Esophagus squamous epithelium (tissue), 5 donors: Measurements from ENCODE around the gene LARP1. TPM values are rescaled to one million over a fixed set of nuclear protein-coding genes. Genes with fewer than 3 reads are reported as not detected.
A peak's percentile ranks its signal among the peaks of the same experiment; 100 is the strongest.

ENCODE experiments used
- DNase-seq: peaks from one replicate; lab custom pipeline; 2025; lab: John Stamatoyannopoulos, UW
- H3K27ac ChIP-seq, 4 donors: fragments of 200-600 bp; sonication (generic); one replicate each; pipeline ENCODE4 v1.5.1; 2016 to 2019; ENCODE audit warnings: mild to moderate bottlenecking in 1 of 4
- H3K27me3 ChIP-seq, 4 donors: fragments of 200-600 bp; sonication (generic); 1 replicate in 3 of 4; 2 replicates in 1 of 4; pipeline versions ENCODE4 v1.5.1 to v1.6.0; 2017 to 2021; ENCODE audit warnings: antibody characterized with exemption in 1 of 4
- H3K36me3 ChIP-seq, 3 donors: fragments of 200-600 bp; sonication (generic); one replicate each; pipeline ENCODE4 v1.5.1; 2016 to 2019
- H3K4me1 ChIP-seq, 3 donors: fragments of 200-600 bp; sonication (generic); one replicate each; pipeline ENCODE4 v1.5.1; 2017 to 2019
- H3K4me3 ChIP-seq, 4 donors: fragments of 200-600 bp; sonication (generic); 1 replicate in 3 of 4; 2 replicates in 1 of 4; pipeline ENCODE4 v1.5.1; 2016 to 2019; ENCODE audit warnings: mild to moderate bottlenecking in 2 of 4, moderate library complexity in 1 of 4
- H3K9me3 ChIP-seq, 3 donors: fragments of 200-600 bp; sonication (generic); one replicate each; pipeline ENCODE4 v1.5.1; 2016 to 2019
- POLR2A ChIP-seq, 4 donors: fragments of 450-650 bp; IDR thresholded peaks; one replicate each; pipeline ENCODE4 v1.6.1; 2017; ENCODE audit warnings: antibody characterized with exemption in 4 of 4, mild to moderate bottlenecking in 4 of 4, moderate library complexity in 3 of 4
- WGBS, 2 donors: methylation state at CpG; one replicate each; pipeline ENCODE4 v1.1.5; 2018; 5-methylcytosine and 5-hydroxymethylcytosine counted together
- intact Hi-C: fragments of 100-400 bp; cut with DNase I; formaldehyde crosslinking; loops from one replicate; pipeline ENCODE4 v1.15.0; 2022
- total RNA-seq, 4 donors: library from RNA; depleted of rRNA; stranded (reverse); fragments of >200 nt; gene quantifications; one replicate each; pipeline ENCODE4 v1.1.0, GENCODE V29; 2016
- TF ChIP-seq, protein P1 (sequence below), 6 experiments: fragments of 450-650 bp in 4 of 6; fragments of 200-600 bp in 2 of 6; sonication (generic) in 2 of 6; IDR thresholded peaks; one replicate each; pipeline ENCODE4 v1.5.1; 2016 to 2019; ENCODE audit warnings: antibody characterized with exemption in 6 of 6, mild to moderate bottlenecking in 4 of 6, moderate library complexity in 4 of 6
- donor health status: DM: yes; HTN: yes; CAD: no.

LARP1 gene
- 100 to 1,000 TPM in 1 of 4 donors, 10 to 100 TPM in 3; 81.7 to 105 (median 95.2) TPM for total RNA-seq

- Histone ChIP-seq H3K27ac (peak within 1 kb of the TSS; percentile 94 to 99 (median 99)), H3K27me3 (no peaks in the 10 kb centered on the region), H3K4me1 (peaks cover 12 to 52% (median 42%) of the 10 kb centered on the region in 3 donors), H3K4me3 (peak within 1 kb of the TSS; percentile 75 to 100 (median 89)), H3K9me3 (no peaks in the 10 kb centered on the region), H3K36me3 (no peaks in the 10 kb centered on the region)
- no CpG with 5 or more reads among the region's 75 CpGs for WGBS, 2 donors
- intact Hi-C loops, result loop anchor here (10.0 kb wide), 1 partner anchor 59 kb away; no protein-coding TSS in a partner anchor
- peak; percentile 75 for DNase-seq
- TF ChIP-seq POLR2A (IDR thresholded peaks at IDR 0.05), result no peak
- TF ChIP-seq, protein P1, sequence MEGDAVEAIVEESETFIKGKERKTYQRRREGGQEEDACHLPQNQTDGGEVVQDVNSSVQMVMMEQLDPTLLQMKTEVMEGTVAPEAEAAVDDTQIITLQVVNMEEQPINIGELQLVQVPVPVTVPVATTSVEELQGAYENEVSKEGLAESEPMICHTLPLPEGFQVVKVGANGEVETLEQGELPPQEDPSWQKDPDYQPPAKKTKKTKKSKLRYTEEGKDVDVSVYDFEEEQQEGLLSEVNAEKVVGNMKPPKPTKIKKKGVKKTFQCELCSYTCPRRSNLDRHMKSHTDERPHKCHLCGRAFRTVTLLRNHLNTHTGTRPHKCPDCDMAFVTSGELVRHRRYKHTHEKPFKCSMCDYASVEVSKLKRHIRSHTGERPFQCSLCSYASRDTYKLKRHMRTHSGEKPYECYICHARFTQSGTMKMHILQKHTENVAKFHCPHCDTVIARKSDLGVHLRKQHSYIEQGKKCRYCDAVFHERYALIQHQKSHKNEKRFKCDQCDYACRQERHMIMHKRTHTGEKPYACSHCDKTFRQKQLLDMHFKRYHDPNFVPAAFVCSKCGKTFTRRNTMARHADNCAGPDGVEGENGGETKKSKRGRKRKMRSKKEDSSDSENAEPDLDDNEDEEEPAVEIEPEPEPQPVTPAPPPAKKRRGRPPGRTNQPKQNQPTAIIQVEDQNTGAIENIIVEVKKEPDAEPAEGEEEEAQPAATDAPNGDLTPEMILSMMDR (IDR thresholded peaks at IDR 0.05), result no peak
Measured at GRCh38 chr5:154755361-154756008, at the start of gene LARP1. Gene LARP1, plus strand, starts transcription at chr5:154755377. Its CDS starts 381 bp downstream, at chr5:154755758.

DNA sequence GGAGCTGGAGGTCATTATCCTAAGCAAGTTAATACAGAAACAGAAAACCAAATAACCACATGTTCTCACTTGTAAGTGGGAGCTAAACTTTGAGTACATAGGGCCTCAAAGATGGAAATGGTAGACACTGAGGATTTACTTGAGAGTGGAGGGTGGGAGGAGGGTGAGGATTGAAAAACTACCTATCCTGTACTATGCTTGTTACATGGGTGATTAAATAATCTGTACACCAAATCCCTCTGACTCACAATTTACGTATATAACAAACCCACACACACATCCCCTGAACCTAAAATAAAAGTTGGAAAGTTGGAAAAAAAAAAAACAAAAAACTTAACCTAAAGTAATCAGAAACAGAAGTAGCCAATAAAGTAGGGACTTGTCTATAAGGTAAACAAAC, 48.8 kb upstream of the LARP1 start:
- Histone ChIP-seq H3K4me3 (no peak overlapping the region), H3K36me3 (no peaks in the 10 kb centered on the region), H3K4me1 (peaks cover 0 to 15% (median 0%) of the 10 kb centered on the region in 3 donors), H3K27me3 (no peaks in the 10 kb centered on the region), H3K9me3 (no peaks in the 10 kb centered on the region), H3K27ac (no peak overlapping the region)
- no peak for DNase-seq
- no peak for TF ChIP-seq POLR2A (IDR thresholded peaks at IDR 0.05)
- TF ChIP-seq, protein P1 (IDR thresholded peaks at IDR 0.05), result no peak
- intact Hi-C loops, result no loop called here
- WGBS, 2 donors, result 12 to 53% methylated on average over 1 of the region's 1 CpG

DNA sequence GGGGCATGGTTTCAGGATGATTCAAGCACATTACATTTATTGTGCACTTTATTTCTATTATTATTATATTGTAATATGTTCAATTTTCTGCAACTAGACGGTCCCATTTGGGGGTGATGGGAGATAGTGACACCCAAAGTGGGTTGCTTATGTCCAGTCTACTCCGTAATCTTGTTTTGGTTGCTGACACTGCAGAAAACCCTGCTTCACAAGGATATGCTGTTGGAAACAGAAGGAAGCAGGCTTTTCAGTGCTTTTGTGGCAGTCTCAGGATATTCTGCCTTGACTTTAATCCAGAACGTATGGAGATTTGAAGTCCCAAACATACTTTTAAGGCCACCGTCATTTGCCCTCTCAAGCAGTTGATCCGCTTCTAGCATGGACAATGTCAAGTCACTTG, 47.5 kb upstream of the LARP1 start:
- Histone ChIP-seq H3K4me3 (no peak overlapping the region), H3K9me3 (no peaks in the 10 kb centered on the region), H3K4me1 (peaks cover 0 to 21% (median 0%) of the 10 kb centered on the region in 3 donors), H3K27me3 (no peaks in the 10 kb centered on the region), H3K36me3 (no peaks in the 10 kb centered on the region), H3K27ac (no peak overlapping the region)
- TF ChIP-seq POLR2A (IDR thresholded peaks at IDR 0.05), result no peak
- TF ChIP-seq, protein P1 (IDR thresholded peaks at IDR 0.05), result no peak
- no peak for DNase-seq
- 94 to 95% methylated on average over 5 of the region's 5 CpGs for WGBS, 2 donors
- intact Hi-C loops, result no loop called here

- intact Hi-C loops, result no loop called here
- H3K27ac ChIP-seq, result peak overlapping the region in 3 of 4 donors; percentile 27 to 56 (median 46)
- WGBS, 2 donors, result 69 to 81% methylated on average over 6 of the region's 6 CpGs
Measured at GRCh38 chr5:154708207-154708606, 47.0 kb upstream of the LARP1 start.

DNA sequence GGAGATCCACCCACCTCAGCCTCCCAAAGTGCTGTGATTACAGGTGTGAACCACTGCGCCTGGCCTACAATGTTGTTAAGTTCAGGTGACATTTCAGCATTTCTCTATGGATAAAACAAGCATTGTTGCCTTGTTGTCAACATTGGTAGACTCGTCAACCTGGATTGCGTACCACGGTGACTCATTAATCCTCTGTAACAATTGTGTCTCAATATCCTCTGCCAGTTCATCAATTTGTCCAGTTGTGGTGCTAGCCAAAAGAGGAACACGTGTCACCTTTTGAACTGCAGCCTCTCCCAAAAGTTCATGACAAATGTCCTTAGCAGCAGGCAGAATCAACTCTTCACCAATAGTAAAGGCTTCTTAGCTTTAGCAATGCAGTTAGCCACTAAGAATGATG, 46.3 kb upstream of the LARP1 start:
- Histone ChIP-seq H3K36me3 (no peaks in the 10 kb centered on the region), H3K27me3 (no peaks in the 10 kb centered on the region), H3K4me1 (peaks cover 2 to 33% (median 10%) of the 10 kb centered on the region in 3 donors), H3K4me3 (no peak overlapping the region), H3K27ac (peak overlapping the region; percentile 21 to 56 (median 36)), H3K9me3 (no peaks in the 10 kb centered on the region)
- TF ChIP-seq, protein P1 (IDR thresholded peaks at IDR 0.05), result peak in 1 of 6 experiments; percentile 9
- no peak for TF ChIP-seq POLR2A (IDR thresholded peaks at IDR 0.05)
- DNase-seq, result no peak
- intact Hi-C loops, result no loop called here
- 46 to 58% methylated on average over 5 of the region's 5 CpGs for WGBS, 2 donors

More at GRCh38 chr5:154708207-154708606, 47.0 kb upstream of the LARP1 start:
- H3K36me3 ChIP-seq, result no peaks in the 10 kb centered on the region
- no peak overlapping the region for H3K4me3 ChIP-seq
- H3K4me1 ChIP-seq, result peaks cover 0 to 26% (median 4%) of the 10 kb centered on the region in 3 donors
- H3K9me3 ChIP-seq, result no peaks in the 10 kb centered on the region
- TF ChIP-seq POLR2A (IDR thresholded peaks at IDR 0.05), result no peak
- TF ChIP-seq, protein P1 (IDR thresholded peaks at IDR 0.05), result no peak
- H3K27me3 ChIP-seq, result no peaks in the 10 kb centered on the region
- no peak for DNase-seq
